Neural progenitor cell (in vitro differentiated cells): Measurements from ENCODE around the gene ROR2.

ENCODE experiments used
- EZH2 ChIP-seq: fragments of 200-600 bp; sonication (generic); IDR thresholded peaks from 2 replicates; pipeline ENCODE4 v1.6.1; 2017; ENCODE audit warnings: antibody characterized with exemption, mild to moderate bottlenecking, moderate library complexity
- TF ChIP-seq, protein P1 (sequence below): fragments of 200-600 bp; sonication (generic); IDR thresholded peaks from 2 replicates; pipeline ENCODE4 v1.5.1; 2017; ENCODE audit warnings: antibody characterized with exemption, mild to moderate bottlenecking

DNA sequence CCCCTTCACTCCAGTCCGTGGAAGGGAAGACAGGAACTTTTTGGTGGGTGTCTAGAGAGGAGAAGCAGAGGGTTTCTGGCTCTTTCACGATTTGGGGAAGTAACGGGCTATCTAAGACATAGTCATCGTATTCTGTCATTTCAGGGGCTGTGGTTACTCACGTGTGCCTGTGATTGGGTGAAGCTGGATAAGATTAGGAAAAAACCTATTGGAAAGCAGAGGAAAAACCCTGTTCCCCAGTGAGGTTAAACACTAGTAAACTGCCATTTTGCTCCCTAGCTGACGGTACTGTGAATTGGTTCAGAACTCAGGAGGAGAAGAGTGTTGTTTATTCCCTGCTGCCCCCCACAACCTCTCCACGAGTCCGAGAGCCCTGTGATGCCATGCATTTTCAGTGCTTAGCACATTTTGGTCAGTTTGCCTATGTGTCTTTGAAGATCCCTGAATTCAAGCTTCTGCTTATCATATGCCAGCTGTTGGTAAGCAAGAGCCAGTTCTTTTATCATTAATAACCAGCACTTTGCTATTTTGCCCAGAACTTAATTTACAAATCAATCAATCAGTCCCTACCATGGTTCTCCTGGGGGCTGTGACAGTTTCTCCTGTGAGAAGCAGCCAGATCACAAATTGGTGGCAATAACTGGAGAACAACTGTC lies 45.1 kb upstream of the ROR2 start:
- TF ChIP-seq, protein P1, sequence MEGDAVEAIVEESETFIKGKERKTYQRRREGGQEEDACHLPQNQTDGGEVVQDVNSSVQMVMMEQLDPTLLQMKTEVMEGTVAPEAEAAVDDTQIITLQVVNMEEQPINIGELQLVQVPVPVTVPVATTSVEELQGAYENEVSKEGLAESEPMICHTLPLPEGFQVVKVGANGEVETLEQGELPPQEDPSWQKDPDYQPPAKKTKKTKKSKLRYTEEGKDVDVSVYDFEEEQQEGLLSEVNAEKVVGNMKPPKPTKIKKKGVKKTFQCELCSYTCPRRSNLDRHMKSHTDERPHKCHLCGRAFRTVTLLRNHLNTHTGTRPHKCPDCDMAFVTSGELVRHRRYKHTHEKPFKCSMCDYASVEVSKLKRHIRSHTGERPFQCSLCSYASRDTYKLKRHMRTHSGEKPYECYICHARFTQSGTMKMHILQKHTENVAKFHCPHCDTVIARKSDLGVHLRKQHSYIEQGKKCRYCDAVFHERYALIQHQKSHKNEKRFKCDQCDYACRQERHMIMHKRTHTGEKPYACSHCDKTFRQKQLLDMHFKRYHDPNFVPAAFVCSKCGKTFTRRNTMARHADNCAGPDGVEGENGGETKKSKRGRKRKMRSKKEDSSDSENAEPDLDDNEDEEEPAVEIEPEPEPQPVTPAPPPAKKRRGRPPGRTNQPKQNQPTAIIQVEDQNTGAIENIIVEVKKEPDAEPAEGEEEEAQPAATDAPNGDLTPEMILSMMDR, result no peak
- no peak for TF ChIP-seq EZH2
